Measurements from ENCODE around the gene TIGD2.
"Not testable (repeated sequence)": the region's sequence is repeated elsewhere in the genome, so short reads cannot be mapped to it uniquely, and the experiment has no call there.

The TIGD2 gene

GRCh38 chr4:89114100-89114499 lies 2.8 kb downstream of the TIGD2 start:
- Histone ChIP-seq H3K4me3 (no peak overlapping the region), H3K27ac (no peak overlapping the region)

GRCh38 chr4:89117115-89117514 lies 5.8 kb downstream of the TIGD2 start:
- no peak overlapping the region for H3K27ac ChIP-seq
- no peak overlapping the region for H3K4me3 ChIP-seq

GRCh38 chr4:89119166-89119565 lies 7.8 kb downstream of the TIGD2 start:
- H3K4me3 ChIP-seq: no peak overlapping the region
- no peak overlapping the region for H3K27ac ChIP-seq

GRCh38 chr4:89119836-89120235 lies 8.5 kb downstream of the TIGD2 start:
- Histone ChIP-seq H3K4me3 (no peak overlapping the region), H3K27ac (no peak overlapping the region)

GRCh38 chr4:89121387-89122068 lies 10.2 kb downstream of the TIGD2 start:
- no peak overlapping the region for H3K4me3 ChIP-seq
- no peak overlapping the region for H3K27ac ChIP-seq

- Histone ChIP-seq H3K27ac (no peak overlapping the region), H3K4me3 (no peak overlapping the region)
Measured at GRCh38 chr4:89123451-89123851, 12.1 kb downstream of the TIGD2 start.

GRCh38 chr4:89125901-89126782 lies 14.8 kb downstream of the TIGD2 start:
- Histone ChIP-seq H3K4me3 (no peak overlapping the region), H3K27ac (no peak overlapping the region)

- H3K27ac ChIP-seq: no peak overlapping the region
- H3K4me3 ChIP-seq: no peak overlapping the region
Measured at GRCh38 chr4:89129080-89129640, 17.8 kb downstream of the TIGD2 start.

- Histone ChIP-seq H3K27ac (peak overlapping the region in 3 of 21 experiments; percentile 10 to 57 (median 16)), H3K4me3 (no peak overlapping the region)
Measured at GRCh38 chr4:89134775-89135319, 23.5 kb downstream of the TIGD2 start.

GRCh38 chr4:89136525-89136924 lies 25.2 kb downstream of the TIGD2 start:
- Histone ChIP-seq H3K4me3 (no peak overlapping the region), H3K27ac (no peak overlapping the region)

- Histone ChIP-seq H3K4me3 (no peak overlapping the region), H3K27ac (no peak overlapping the region)
Measured at GRCh38 chr4:89137231-89137630, 25.9 kb downstream of the TIGD2 start.

GRCh38 chr4:89137695-89138094 lies 26.4 kb downstream of the TIGD2 start:
- no peak overlapping the region for H3K4me3 ChIP-seq
- no peak overlapping the region for H3K27ac ChIP-seq

- H3K4me3 ChIP-seq: no peak overlapping the region
- no peak overlapping the region for H3K27ac ChIP-seq
Measured at GRCh38 chr4:89140168-89140759, 28.9 kb downstream of the TIGD2 start.

GRCh38 chr4:89142691-89143669 lies 31.6 kb downstream of the TIGD2 start:
- Histone ChIP-seq H3K27ac (no peak overlapping the region), H3K4me3 (no peak overlapping the region)

- not testable (repeated sequence) for H3K4me3 ChIP-seq, H3K27ac ChIP-seq
Measured at GRCh38 chr4:89144652-89145051, 33.3 kb downstream of the TIGD2 start.

GRCh38 chr4:89146196-89146595 lies 34.9 kb downstream of the TIGD2 start:
- no peak overlapping the region for H3K27ac ChIP-seq
- no peak overlapping the region for H3K4me3 ChIP-seq

- Histone ChIP-seq H3K27ac (no peak overlapping the region), H3K4me3 (no peak overlapping the region)
Measured at GRCh38 chr4:89152972-89153371, 41.6 kb downstream of the TIGD2 start.

- Histone ChIP-seq H3K27ac (no peak overlapping the region), H3K4me3 (no peak overlapping the region)
Measured at GRCh38 chr4:89156174-89156914, 45.0 kb downstream of the TIGD2 start.

All from skin epidermis (tissue), 12 donors.